PC-3 (cell line): Measurements from ENCODE around the gene CAPN1.

ENCODE experiments used
- CTCF ChIP-seq: fragments of 300-600 bp; sonication (generic); conservative IDR thresholded peaks from 2 replicates; pipeline ENCODE4 v1.5.1; 2017; ENCODE audit warnings: antibody characterized with exemption, low read depth, mild to moderate bottlenecking, low read length
- EZH2 ChIP-seq: fragments of 300-600 bp; sonication (generic); IDR thresholded peaks from one replicate; pipeline ENCODE4 v1.6.1; 2017; ENCODE audit warnings: antibody characterized with exemption, mild to moderate bottlenecking, low read length; ENCODE audit not compliant: unreplicated experiment

- TF ChIP-seq CTCF (no peak), EZH2 (no peak)
Measured at GRCh38 chr11:65134240-65134951, 47.3 kb upstream of the CAPN1 start, which contains the start of gene SYVN1.
